Activated effector memory CD4-positive, alpha-beta T cell treated with Interleukin-2 at 50 U/mL for 16 hours (primary cell): ENCODE results near the gene OR7G2.

Experiments used
- DNase-seq: peaks from one replicate; pipeline ENCODE4 v3.0.0-alpha.2; 2020

OR7G2 gene

GRCh38 chr19:9107375-9107774 lies at the start of gene OR7G2:
TSS of gene OR7G2 (minus strand) at chr19:9107475. CDS start at chr19:9103243, 4,232 bp downstream.
- DNase-seq = no peak

GRCh38 chr19:9156304-9156703 lies 49.0 kb upstream of the OR7G2 start:
- DNase-seq = no peak

GRCh38 chr19:9155591-9155990 lies 48.3 kb upstream of the OR7G2 start:
- DNase-seq = no peak

GRCh38 chr19:9151367-9151766 lies 44.1 kb upstream of the OR7G2 start:
- no peak for DNase-seq

GRCh38 chr19:9150650-9151049 lies 43.4 kb upstream of the OR7G2 start:
- no peak for DNase-seq

GRCh38 chr19:9149997-9150396 lies 42.7 kb upstream of the OR7G2 start:
- no peak for DNase-seq

- DNase-seq = no peak
Measured at GRCh38 chr19:9148697-9149096, 41.4 kb upstream of the OR7G2 start.

- no peak for DNase-seq
Measured at GRCh38 chr19:9146882-9147281, 39.6 kb upstream of the OR7G2 start.

- DNase-seq = no peak
Measured at GRCh38 chr19:9144920-9145319, 37.6 kb upstream of the OR7G2 start.

- peak; percentile 79 for DNase-seq
Measured at GRCh38 chr19:9140159-9140874, 33.0 kb upstream of the OR7G2 start, which contains the start of gene ZNF317. TSS of gene ZNF317 (plus strand) at chr19:9140397. CDS start at chr19:9156017, 15,620 bp downstream.

- no peak for DNase-seq
Measured at GRCh38 chr19:9139609-9140158, 32.4 kb upstream of the OR7G2 start.

- no peak for DNase-seq
Measured at GRCh38 chr19:9132422-9132821, 25.1 kb upstream of the OR7G2 start.

GRCh38 chr19:9130965-9131364 lies 23.7 kb upstream of the OR7G2 start:
- DNase-seq = no peak

- DNase-seq = no peak
Measured at GRCh38 chr19:9128171-9128570, 20.9 kb upstream of the OR7G2 start.

- DNase-seq = no peak
Measured at GRCh38 chr19:9126900-9127405, 19.7 kb upstream of the OR7G2 start, which contains the start of gene OR7G3. TSS of gene OR7G3 (minus strand) at chr19:9126950. CDS start at chr19:9126950, 0 bp downstream.

GRCh38 chr19:9116547-9116946 lies 9.3 kb upstream of the OR7G2 start:
- no peak for DNase-seq

- DNase-seq = no peak
Measured at GRCh38 chr19:9115307-9115813, 8.1 kb upstream of the OR7G2 start, which contains the start of gene OR7G1. TSS of gene OR7G1 (minus strand) at chr19:9115763. CDS start at chr19:9115763, 0 bp downstream.

- no peak for DNase-seq
Measured at GRCh38 chr19:9109959-9110358, 2.7 kb upstream of the OR7G2 start.

- no peak for DNase-seq
Measured at GRCh38 chr19:9086761-9087160, 20.5 kb downstream of the OR7G2 start, which contains the start of gene OR1M1. TSS of gene OR1M1 (plus strand) at chr19:9087061. CDS start at chr19:9093245, 6,184 bp downstream.

- DNase-seq = no peak
Measured at GRCh38 chr19:9078651-9079050, 28.6 kb downstream of the OR7G2 start.

GRCh38 chr19:9076901-9077300 lies 30.4 kb downstream of the OR7G2 start:
- no peak for DNase-seq

- DNase-seq = no peak
Measured at GRCh38 chr19:9075064-9075949, 32.0 kb downstream of the OR7G2 start.

GRCh38 chr19:9073806-9074205 lies 33.5 kb downstream of the OR7G2 start:
- DNase-seq = no peak
